ENCODE results near the gene TLE4. TPM values are rescaled to one million over a fixed set of nuclear protein-coding genes. Genes with fewer than 3 reads are reported as not detected.

TLE4 gene
- total RNA-seq, 1 donor from 2014 or later, result 55.6 TPM

- DNase-seq (ENCODE audit: low spot score, unreplicated experiment), result no peak
- no peak for TF ChIP-seq CTCF (IDR thresholded peaks at IDR 0.05; ENCODE audit: unreplicated experiment)
- Mint-ChIP-seq H3K4me1 (ENCODE audit: low read depth) (peaks cover 14% of the 10 kb centered on the region), H3K27ac (no peak overlapping the region), H3K36me3 (ENCODE audit: insufficient read depth) (no peaks in the 10 kb centered on the region), H3K9me3 (ENCODE audit: low read depth) (no peaks in the 10 kb centered on the region), H3K27me3 (no peaks in the 10 kb centered on the region), H3K4me3 (ENCODE audit: low read depth) (no peak overlapping the region)
Observed at GRCh38 chr9:79632060-79632459, 60.3 kb downstream of the TLE4 start.

GRCh38 chr9:79632705-79633104 is 60.9 kb downstream of the TLE4 start:
- DNase-seq (ENCODE audit: low spot score, unreplicated experiment), result no peak
- Mint-ChIP-seq H3K4me1 (ENCODE audit: low read depth) (peaks cover 20% of the 10 kb centered on the region), H3K9me3 (ENCODE audit: low read depth) (no peaks in the 10 kb centered on the region), H3K27ac (no peak overlapping the region), H3K4me3 (ENCODE audit: low read depth) (no peak overlapping the region), H3K36me3 (ENCODE audit: insufficient read depth) (peaks cover 5% of the 10 kb centered on the region), H3K27me3 (no peaks in the 10 kb centered on the region)
- TF ChIP-seq CTCF (IDR thresholded peaks at IDR 0.05; ENCODE audit: unreplicated experiment), result no peak

GRCh38 chr9:79633558-79633957 is 61.8 kb downstream of the TLE4 start:
- no peaks in the 10 kb centered on the region for H3K27me3 Mint-ChIP-seq
- no peak for TF ChIP-seq CTCF (IDR thresholded peaks at IDR 0.05; ENCODE audit: unreplicated experiment)
- no peak for DNase-seq (ENCODE audit: low spot score, unreplicated experiment)
- H3K4me1 Mint-ChIP-seq (ENCODE audit: low read depth), result peaks cover 23% of the 10 kb centered on the region
- H3K9me3 Mint-ChIP-seq (ENCODE audit: low read depth), result peaks cover under 1% of the 10 kb centered on the region
- no peak overlapping the region for H3K27ac Mint-ChIP-seq
- H3K36me3 Mint-ChIP-seq (ENCODE audit: insufficient read depth), result peaks cover 7% of the 10 kb centered on the region
- H3K4me3 Mint-ChIP-seq (ENCODE audit: low read depth), result no peak overlapping the region

GRCh38 chr9:79637177-79637925 is 65.6 kb downstream of the TLE4 start:
- TF ChIP-seq CTCF (IDR thresholded peaks at IDR 0.05; ENCODE audit: unreplicated experiment), result no peak
- H3K4me3 Mint-ChIP-seq (ENCODE audit: low read depth), result no peak overlapping the region
- no peak for DNase-seq (ENCODE audit: low spot score, unreplicated experiment)
- H3K27ac Mint-ChIP-seq, result no peak overlapping the region
- H3K4me1 Mint-ChIP-seq (ENCODE audit: low read depth), result peaks cover 16% of the 10 kb centered on the region
- peaks cover 12% of the 10 kb centered on the region for H3K36me3 Mint-ChIP-seq (ENCODE audit: insufficient read depth)
- no peaks in the 10 kb centered on the region for H3K27me3 Mint-ChIP-seq
- H3K9me3 Mint-ChIP-seq (ENCODE audit: low read depth), result peaks cover 4% of the 10 kb centered on the region

GRCh38 chr9:79638806-79639205 is 67.0 kb downstream of the TLE4 start:
- H3K9me3 Mint-ChIP-seq (ENCODE audit: low read depth), result peaks cover 6% of the 10 kb centered on the region
- no peak overlapping the region for H3K27ac Mint-ChIP-seq
- H3K36me3 Mint-ChIP-seq (ENCODE audit: insufficient read depth), result peaks cover 15% of the 10 kb centered on the region
- TF ChIP-seq CTCF (IDR thresholded peaks at IDR 0.05; ENCODE audit: unreplicated experiment), result no peak
- no peak for DNase-seq (ENCODE audit: low spot score, unreplicated experiment)
- peaks cover 13% of the 10 kb centered on the region for H3K4me1 Mint-ChIP-seq (ENCODE audit: low read depth)
- H3K27me3 Mint-ChIP-seq, result no peaks in the 10 kb centered on the region
- H3K4me3 Mint-ChIP-seq (ENCODE audit: low read depth), result no peak overlapping the region
